Stimulated activated CD4-positive, alpha-beta T cell treated with anti-CD3 and anti-CD28 coated beads, TNF-alpha, amount 100 ng/mL, for 48 hours (primary cell): Measurements from ENCODE around the gene ARHGAP4.

Experiments used
- DNase-seq, 3 donors: peaks; one replicate each; pipeline ENCODE4 v3.0.0-alpha.2; 2020; ENCODE audit warnings: low read depth in 3 of 3

Gene ARHGAP4

GRCh38 chrX:153925739-153926551 lies at the start of gene ARHGAP4:
Gene ARHGAP4 (minus strand): TSS chrX:153926264. CDS start chrX:153926202, 62 bp downstream.
- DNase-seq = peak in 1 of 3 donors; percentile 32

- DNase-seq = no peak
Measured at GRCh38 chrX:153974726-153975286, 48.7 kb upstream of the ARHGAP4 start.

DNA sequence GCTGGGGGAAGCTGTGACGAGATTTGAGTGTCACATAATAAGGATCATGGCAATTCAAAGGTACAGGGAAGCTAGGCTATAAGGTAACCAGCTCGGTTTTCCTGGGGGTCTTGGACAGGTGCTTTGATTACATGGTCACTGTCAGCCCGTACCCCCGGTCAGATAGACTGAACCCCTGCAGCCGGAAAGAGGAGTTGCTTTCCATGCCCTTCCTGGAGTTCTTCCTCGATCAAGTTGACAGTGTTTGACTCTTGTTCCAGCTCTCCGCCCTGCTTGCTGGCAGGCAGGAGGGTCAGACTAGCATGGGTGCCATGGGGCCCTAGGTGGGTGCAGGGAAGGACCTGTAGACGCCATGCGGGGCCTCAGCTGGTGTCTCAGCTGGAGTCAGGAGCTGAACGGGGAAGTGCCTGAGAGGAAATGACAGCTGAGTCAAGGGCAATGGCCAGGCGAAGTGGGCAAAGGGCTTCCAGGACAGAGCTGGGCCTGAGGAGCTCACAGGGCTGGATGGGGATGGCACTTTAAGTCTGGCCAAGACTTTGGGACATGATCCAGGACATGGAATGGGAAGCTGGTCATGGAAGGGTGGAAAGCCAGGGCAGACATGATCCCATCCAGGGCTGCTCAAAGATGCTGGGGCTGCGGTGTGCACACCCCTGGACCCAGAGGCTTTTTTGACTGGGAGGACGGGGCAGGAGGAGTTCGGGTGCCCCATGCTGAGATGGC lies 48.1 kb upstream of the ARHGAP4 start:
- no peak for DNase-seq

DNA sequence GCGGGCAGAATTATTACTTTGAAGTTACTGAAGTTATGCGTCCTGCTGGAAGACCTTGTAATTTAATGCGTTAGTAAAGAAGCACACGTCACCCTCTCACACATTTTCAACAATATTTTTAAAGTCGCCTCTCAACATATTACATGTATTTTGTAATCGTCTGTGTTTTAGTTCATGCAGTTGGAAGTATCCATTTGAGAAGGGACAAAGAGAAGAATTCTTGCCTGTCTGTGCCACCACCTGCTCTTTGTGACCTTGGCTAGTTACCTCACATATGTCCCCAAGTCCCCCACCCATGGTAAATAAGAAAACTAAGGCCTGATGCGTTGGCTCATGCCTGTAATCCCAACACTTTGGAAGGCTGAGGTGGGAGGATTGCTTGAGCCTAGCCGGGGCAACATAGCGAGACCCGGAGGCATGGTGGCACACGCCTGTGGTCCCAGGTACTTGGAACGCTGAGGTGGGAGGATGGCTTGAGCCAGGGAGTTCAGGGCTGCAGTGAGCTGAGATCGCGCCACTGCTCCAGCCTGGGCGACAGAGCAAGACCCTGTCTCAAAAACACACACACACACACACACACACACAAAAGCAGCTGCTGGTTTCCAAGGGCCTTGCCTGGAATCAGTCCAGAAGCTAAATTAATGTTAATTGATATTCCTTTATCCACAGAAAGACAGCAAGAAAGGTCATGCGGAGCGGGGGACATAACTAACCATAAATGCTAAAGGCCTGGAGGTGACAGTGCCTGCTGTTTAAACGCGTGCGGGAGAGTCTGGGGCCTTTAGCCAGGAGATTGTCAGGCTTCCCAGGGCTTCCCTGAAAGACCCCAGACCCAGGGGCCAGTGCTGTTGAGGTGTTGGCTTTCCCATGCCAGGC lies 47.3 kb upstream of the ARHGAP4 start:
- no peak for DNase-seq

DNA sequence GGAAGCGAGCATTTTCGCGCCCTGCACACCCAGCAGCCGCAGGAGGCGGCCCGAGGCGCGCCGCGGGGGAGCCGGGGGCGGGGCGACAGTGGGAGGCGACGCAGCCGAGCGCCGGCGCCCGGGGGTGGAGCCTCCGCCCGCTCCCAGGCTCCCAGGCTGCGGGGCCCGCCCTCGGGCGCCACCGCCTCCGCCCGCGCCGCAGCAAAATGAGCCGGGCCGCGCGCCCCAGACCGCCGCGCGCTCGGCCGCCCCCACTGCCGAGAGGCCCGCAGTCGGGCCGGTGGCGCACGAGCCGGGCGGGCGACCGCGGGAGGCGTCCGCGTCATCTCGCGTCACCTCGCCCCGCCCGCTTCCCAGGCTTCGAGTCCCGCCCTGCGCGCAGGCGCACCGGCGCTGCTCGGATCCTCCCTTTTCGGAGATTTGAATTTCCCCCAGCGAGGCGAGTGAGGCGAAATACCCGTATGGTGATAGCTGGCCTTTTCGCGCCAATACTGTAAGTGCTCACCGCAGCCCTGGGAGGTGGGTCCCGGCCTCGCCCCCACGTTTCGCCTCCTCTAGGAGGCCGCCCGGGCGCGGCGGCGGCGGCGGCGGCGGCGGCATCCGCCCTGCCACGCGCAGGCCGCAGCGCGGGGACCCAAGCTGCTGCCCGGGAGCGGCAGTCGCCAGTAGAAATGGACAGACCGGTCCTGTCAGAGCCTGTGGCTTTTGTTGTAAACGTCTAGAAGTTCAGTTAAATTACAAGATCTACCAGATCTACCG lies 46.5 kb upstream of the ARHGAP4 start, which contains the start of gene TMEM187:
Gene TMEM187, plus strand, starts transcription at position 387 of the 759 bp plus-strand sequence. CDS start 9,309 bp downstream, outside the sequence.
- peak; percentile 70 to 86 (median 86) for DNase-seq

- DNase-seq = peak; percentile 70 to 89 (median 84)
Measured at GRCh38 chrX:153971450-153972367, 45.6 kb upstream of the ARHGAP4 start, which contains the start of gene HCFC1. Gene HCFC1 (minus strand): TSS chrX:153971818. CDS start chrX:153970840, 978 bp downstream.

DNA sequence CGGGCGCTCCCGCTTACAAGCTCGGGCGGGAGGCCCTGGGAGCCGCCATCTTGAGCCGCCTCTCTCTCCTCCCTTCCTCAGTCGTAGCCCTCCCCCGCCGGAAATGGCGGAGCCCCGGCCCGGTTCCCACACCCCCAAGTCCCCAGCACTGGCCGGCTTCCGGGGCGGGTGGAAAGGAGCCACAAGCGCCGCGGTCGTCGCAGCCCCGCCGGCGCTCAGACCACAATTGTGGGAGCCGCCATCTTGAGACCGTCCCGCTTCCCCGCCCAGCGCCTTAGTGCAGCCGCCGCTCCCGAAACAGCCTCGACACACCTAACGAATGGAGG lies 45.0 kb upstream of the ARHGAP4 start:
- peak; percentile 61 to 87 (median 79) for DNase-seq

- DNase-seq = peak in 1 of 3 donors; percentile 36
Measured at GRCh38 chrX:153970357-153971123, 44.5 kb upstream of the ARHGAP4 start.

- DNase-seq = no peak
Measured at GRCh38 chrX:153969904-153970356, 43.9 kb upstream of the ARHGAP4 start.

DNA sequence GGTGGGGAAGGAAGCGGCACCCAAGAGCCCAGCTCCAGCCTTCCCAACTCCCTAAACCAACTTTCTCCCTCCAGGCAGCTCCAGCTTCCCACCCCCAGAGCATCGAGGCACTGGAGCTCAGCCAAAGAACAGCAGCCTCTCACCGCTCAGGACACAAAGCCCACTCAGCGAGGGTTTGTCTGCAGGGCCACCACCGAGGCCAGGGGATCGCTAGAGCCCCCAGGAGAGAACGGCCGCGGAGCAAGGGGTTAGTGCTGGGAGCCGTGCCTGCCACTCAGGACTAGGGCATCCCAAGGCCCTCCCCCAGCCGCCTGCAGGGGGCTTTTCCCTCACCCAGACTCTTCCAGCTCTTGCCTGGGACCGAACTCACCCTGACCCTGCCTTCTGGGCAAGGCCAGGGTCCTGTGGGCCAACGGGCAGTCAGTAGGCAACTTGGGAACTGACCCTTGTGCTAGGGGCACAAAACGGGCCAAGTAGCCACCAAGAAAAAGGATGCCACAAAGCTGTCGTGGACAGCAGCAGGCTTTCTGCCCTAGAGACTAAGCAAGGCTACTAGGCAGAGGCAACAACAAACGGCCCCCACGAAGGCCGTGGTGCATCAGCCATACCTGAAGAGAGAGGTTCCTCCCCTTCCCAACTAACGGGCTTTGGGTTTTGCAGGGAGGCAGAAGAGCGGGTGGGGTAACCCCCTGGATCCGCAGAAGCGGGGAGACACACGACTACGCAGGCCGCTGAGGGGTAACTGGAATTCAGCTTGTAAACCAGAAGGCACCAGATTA lies 43.2 kb upstream of the ARHGAP4 start:
- DNase-seq = no peak

GRCh38 chrX:153968754-153969124 lies 42.7 kb upstream of the ARHGAP4 start:
- no peak for DNase-seq

DNA sequence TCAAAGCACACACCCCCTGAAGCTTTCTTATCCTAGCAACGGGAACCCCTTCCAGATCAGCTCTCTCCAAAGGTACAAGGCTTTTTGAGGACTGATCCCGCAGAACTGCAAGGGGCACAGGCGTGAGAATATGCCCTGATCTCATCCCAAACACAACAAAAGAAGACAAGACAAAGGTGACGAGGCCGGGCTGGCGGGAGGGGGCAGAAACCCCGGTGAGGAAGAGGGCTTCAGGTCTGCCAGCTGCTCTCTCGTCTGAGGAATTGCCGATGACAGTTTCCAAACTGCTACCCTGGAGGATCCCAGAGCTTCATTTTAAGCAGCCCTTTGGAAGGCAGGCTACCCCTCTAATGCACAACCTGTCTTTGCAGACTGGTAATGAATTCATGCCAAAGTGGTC lies 42.2 kb upstream of the ARHGAP4 start:
- no peak for DNase-seq

- DNase-seq = no peak
Measured at GRCh38 chrX:153967536-153968224, 41.6 kb upstream of the ARHGAP4 start.

- DNase-seq = peak in 1 of 3 donors; percentile 45
Measured at GRCh38 chrX:153966841-153967535, 40.9 kb upstream of the ARHGAP4 start.

GRCh38 chrX:153966283-153966688 lies 40.2 kb upstream of the ARHGAP4 start:
- no peak for DNase-seq

DNA sequence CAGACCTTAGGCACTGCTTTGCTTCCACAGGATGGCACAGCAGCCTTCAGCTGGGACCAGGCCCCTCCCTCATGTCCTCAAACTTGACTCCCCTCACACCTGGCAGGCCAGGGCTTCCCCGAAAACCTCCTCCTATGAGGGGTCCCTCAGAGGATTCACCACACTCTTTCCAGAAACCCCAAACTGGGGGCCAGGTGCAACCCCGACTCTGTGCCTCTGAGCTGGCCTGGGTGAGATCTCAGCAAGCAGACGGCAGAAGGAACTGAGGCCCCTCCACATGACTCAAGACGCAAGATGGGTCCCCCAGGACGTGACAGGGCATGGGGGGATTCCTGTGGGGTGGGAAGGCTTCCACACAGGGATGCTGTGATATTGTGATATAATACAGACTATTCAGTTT lies 39.3 kb upstream of the ARHGAP4 start:
- no peak for DNase-seq

GRCh38 chrX:153964105-153964504 lies 38.0 kb upstream of the ARHGAP4 start:
- no peak for DNase-seq
